AG08396 (cell line): ENCODE data around the gene TMEM198.

Experiments used
- DNase-seq: peaks from one replicate; pipeline ENCODE4 v3.0.0; 2012; ENCODE audit warnings: low spot score, mixed read lengths

The TMEM198 gene

GRCh38 chr2:219578811-219579613 lies 35.2 kb downstream of the TMEM198 start:
- DNase-seq, result no peak

- DNase-seq, result no peak
These were observed 37.5 kb downstream of the TMEM198 start for GRCh38 chr2:219581346-219581745.

- no peak for DNase-seq
These were observed 47.3 kb downstream of the TMEM198 start for GRCh38 chr2:219591091-219591490.

- no peak for DNase-seq
These were observed 48.9 kb downstream of the TMEM198 start for GRCh38 chr2:219592736-219593135.

- DNase-seq, result no peak
These were observed 49.3 kb downstream of the TMEM198 start for GRCh38 chr2:219593154-219593553.

GRCh38 chr2:219595256-219595655 lies 51.4 kb downstream of the TMEM198 start:
- no peak for DNase-seq

GRCh38 chr2:219596954-219597551 lies 53.2 kb downstream of the TMEM198 start:
- no peak for DNase-seq

GRCh38 chr2:219597552-219598307 lies 53.9 kb downstream of the TMEM198 start, which contains the start of gene STK11IP:
STK11IP (plus strand) TSS chr2:219597857; CDS start chr2:219598120, 263 bp downstream.
- DNase-seq, result peak; percentile 98

- no peak for DNase-seq
These were observed 54.7 kb downstream of the TMEM198 start for GRCh38 chr2:219598308-219599078.
